Mesodermal cell (in vitro differentiated cells): Measurements from ENCODE around the gene TTLL11.

ENCODE experiments used
- H3K27ac ChIP-seq: 2 replicates; pipeline ENCODE4 v1.7.0; 2013; ENCODE audit warnings: mild to moderate bottlenecking, low read depth, low read length, moderate library complexity; ENCODE audit not compliant: severe bottlenecking
- H3K36me3 ChIP-seq: 2 replicates; pipeline ENCODE4 v1.7.1; 2013; ENCODE audit warnings: mild to moderate bottlenecking, low read length, moderate library complexity; ENCODE audit not compliant: control insufficient read depth, insufficient read depth
- H3K4me1 ChIP-seq: one replicate; pipeline ENCODE4 v1.7.1; 2013; ENCODE audit warnings: mild to moderate bottlenecking, low read length; ENCODE audit not compliant: insufficient read depth, control insufficient read depth, poor library complexity, severe bottlenecking
- H3K4me3 ChIP-seq: 2 replicates; pipeline ENCODE4 v1.7.0; 2013; ENCODE audit warnings: low read length, control low read depth, mild to moderate bottlenecking; ENCODE audit not compliant: insufficient read depth, poor library complexity, severe bottlenecking; ENCODE audit errors: extremely low read depth
- H3K9me3 ChIP-seq: 2 replicates; pipeline ENCODE4 v1.7.1; 2013; ENCODE audit warnings: mild to moderate bottlenecking, low read length, moderate library complexity; ENCODE audit not compliant: control insufficient read depth
- WGBS, 2 experiments: methylation state at CpG; one replicate each; pipeline ENCODE4 v1.1.5; 2013; ENCODE audit warnings: missing lambda C conversion rate in 2 of 2; ENCODE audit not compliant: insufficient coverage in 2 of 2; 5-methylcytosine and 5-hydroxymethylcytosine counted together

TTLL11 gene

GRCh38 chr9:121880343-121880898 lies 212.7 kb downstream of the TTLL11 start:
- H3K36me3 ChIP-seq: no peaks in the 10 kb centered on the region
- no peaks in the 10 kb centered on the region for H3K9me3 ChIP-seq
- 70 to 86% methylated on average over 4 to 7 of the region's 8 CpGs for WGBS, 2 experiments
- H3K27ac ChIP-seq: no peak overlapping the region
- no peak overlapping the region for H3K4me3 ChIP-seq
- peaks cover 19% of the 10 kb centered on the region for H3K4me1 ChIP-seq

DNA sequence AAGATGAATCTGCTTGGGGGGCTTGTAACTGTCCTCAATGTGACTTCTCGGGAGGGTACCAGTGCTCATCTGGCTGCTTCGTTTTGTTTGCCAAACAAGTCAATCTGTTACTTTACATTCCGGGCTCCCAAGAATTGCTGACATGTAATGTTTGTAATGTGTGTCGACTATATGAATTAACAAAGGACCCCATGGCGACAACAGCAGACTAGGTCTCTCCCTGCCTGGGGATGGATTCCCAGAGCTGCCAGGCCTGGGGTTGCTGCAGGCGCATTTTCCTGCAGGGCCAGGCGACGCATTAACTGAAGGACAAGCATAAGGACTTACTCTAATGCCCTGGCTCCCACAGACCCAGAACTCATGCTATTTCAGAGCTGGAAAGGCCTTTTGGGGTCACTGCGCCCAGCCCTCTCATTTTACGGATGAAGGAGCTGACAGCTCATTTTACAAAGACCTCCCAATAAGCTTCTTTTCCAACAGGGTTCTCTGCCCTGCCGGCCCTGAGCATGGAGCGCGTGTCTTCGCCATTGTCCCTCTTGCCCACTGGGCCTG lies 214.8 kb downstream of the TTLL11 start:
- H3K36me3 ChIP-seq: no peaks in the 10 kb centered on the region
- H3K4me3 ChIP-seq: no peak overlapping the region
- WGBS, 2 experiments: 81 to 85% methylated on average over 13 to 14 of the region's 14 CpGs
- H3K4me1 ChIP-seq: peaks cover 3% of the 10 kb centered on the region
- no peaks in the 10 kb centered on the region for H3K9me3 ChIP-seq
- no peak overlapping the region for H3K27ac ChIP-seq

- Histone ChIP-seq H3K27ac (no peak overlapping the region), H3K4me1 (no peaks in the 10 kb centered on the region), H3K4me3 (no peak overlapping the region), H3K9me3 (no peaks in the 10 kb centered on the region), H3K36me3 (no peaks in the 10 kb centered on the region)
- WGBS, 2 experiments: 91 to 97% methylated on average over 11 to 12 of the region's 13 CpGs
Measured at GRCh38 chr9:121876658-121877271, 216.3 kb downstream of the TTLL11 start.

- no peak overlapping the region for H3K4me3 ChIP-seq
- WGBS, 2 experiments: 88 to 90% methylated on average over 2 of the region's 2 CpGs
- no peaks in the 10 kb centered on the region for H3K36me3 ChIP-seq
- no peak overlapping the region for H3K27ac ChIP-seq
- H3K9me3 ChIP-seq: no peaks in the 10 kb centered on the region
- no peaks in the 10 kb centered on the region for H3K4me1 ChIP-seq
Measured at GRCh38 chr9:121876255-121876654, 216.9 kb downstream of the TTLL11 start.

DNA sequence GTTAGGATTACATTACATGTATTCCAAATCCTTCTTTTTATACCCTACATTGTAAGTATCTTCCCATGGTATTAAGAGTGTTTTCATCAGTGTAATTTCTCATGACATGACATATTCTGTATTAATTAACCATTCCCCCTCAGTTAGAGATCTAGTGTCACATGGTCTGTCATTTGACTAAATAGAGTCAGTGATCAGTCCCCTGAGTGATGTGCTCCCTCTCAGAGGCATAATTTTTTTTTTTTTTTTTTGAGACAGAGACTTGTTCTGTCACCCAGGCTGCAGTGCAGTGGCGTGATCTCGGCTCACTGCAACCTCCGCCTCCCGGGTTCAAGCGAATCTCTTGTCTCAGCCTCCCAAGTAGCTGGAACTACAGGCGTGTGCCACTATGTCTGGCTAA lies 218.6 kb downstream of the TTLL11 start:
- Histone ChIP-seq H3K36me3 (no peaks in the 10 kb centered on the region), H3K4me1 (no peaks in the 10 kb centered on the region), H3K4me3 (no peak overlapping the region), H3K9me3 (no peaks in the 10 kb centered on the region), H3K27ac (no peak overlapping the region)
- 96% methylated on average over 5 of the region's 6 CpGs; no CpG with 5 or more reads in 1 of the 2 experiments for WGBS, 2 experiments

DNA sequence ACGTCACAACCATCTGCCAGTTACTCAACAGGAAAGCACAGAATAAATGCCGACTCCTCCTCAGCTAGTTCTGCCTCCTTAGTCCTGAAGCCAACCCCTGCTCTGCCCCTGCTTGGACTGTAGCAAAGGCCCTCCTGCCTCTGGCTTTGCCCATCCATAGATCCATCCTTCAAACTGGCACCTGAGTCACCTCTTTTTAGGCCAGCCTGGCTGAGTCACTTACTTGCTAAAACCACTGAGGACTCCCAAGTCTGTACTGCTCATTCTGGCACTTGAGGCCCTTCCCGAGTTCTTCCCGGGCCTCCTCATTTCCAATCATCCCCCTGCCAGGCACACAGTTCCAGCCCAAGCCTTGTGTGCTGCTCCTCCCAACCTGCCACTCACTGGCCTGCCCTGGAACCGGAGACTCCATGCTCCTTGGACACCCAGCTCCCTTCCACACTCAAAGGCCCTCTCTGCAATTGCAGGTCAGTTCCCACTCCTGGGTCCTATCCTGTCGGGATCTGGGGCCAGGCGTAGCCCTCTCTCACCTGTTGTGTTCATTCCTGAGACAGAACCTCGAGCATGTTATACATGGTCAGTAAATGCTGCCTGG lies 221.6 kb downstream of the TTLL11 start:
- no peak overlapping the region for H3K4me3 ChIP-seq
- no peaks in the 10 kb centered on the region for H3K9me3 ChIP-seq
- H3K4me1 ChIP-seq: no peaks in the 10 kb centered on the region
- WGBS, 2 experiments: 78% methylated on average over 8 of the region's 8 CpGs
- no peaks in the 10 kb centered on the region for H3K36me3 ChIP-seq
- H3K27ac ChIP-seq: no peak overlapping the region

- no peak overlapping the region for H3K27ac ChIP-seq
- H3K4me3 ChIP-seq: no peak overlapping the region
- no peaks in the 10 kb centered on the region for H3K9me3 ChIP-seq
- H3K4me1 ChIP-seq: no peaks in the 10 kb centered on the region
- 96 to 98% methylated on average over 10 of the region's 10 CpGs for WGBS, 2 experiments
- H3K36me3 ChIP-seq: no peaks in the 10 kb centered on the region
Measured at GRCh38 chr9:121870271-121870670, 222.8 kb downstream of the TTLL11 start.

GRCh38 chr9:121868626-121869025 lies 224.5 kb downstream of the TTLL11 start:
- 100% methylated on average over 1 of the region's 1 CpG for WGBS, 2 experiments
- Histone ChIP-seq H3K4me3 (no peak overlapping the region), H3K27ac (no peak overlapping the region), H3K36me3 (no peaks in the 10 kb centered on the region), H3K4me1 (no peaks in the 10 kb centered on the region), H3K9me3 (no peaks in the 10 kb centered on the region)

DNA sequence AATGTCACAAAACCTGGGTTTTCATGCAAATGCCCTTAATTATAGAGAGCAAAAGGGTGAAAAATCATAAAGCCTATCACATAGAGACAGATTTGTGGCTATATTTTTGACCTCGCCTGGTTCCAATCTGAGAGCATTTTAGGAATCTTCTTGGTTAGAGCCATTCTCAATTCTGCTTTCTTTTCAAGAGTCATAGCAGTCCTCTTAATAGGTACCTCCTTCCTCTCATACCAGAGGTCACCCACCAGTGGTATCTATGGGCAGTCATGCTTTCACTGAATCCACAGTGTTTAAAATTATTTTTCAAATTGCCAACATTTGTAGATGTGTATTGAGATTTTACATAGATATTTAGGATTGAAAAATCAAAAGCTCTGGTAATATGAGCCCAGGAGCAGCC lies 226.2 kb downstream of the TTLL11 start:
- WGBS, 2 experiments: 100% methylated on average over 1 of the region's 1 CpG
- H3K4me3 ChIP-seq: no peak overlapping the region
- H3K9me3 ChIP-seq: no peaks in the 10 kb centered on the region
- H3K36me3 ChIP-seq: no peaks in the 10 kb centered on the region
- H3K27ac ChIP-seq: no peak overlapping the region
- no peaks in the 10 kb centered on the region for H3K4me1 ChIP-seq

DNA sequence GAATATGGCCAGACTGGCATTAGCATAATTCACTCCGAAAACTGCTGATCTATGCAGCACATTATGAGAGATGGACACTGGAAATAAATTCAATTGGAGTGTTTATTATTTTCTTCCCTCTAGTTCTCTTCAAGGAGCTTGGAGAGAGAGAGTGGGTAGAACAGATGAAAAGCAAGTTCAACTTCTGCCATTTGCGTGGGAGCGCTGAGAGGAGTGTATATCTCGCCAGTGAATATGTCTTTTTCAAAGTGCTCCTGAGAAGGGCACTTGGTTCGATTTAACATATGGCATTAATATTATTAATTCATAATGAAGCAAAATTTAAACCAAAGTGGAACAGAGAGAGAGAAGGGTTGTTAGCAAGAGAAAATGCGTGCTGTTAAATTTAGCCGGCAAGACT lies 227.2 kb downstream of the TTLL11 start:
- Histone ChIP-seq H3K4me1 (no peaks in the 10 kb centered on the region), H3K36me3 (no peaks in the 10 kb centered on the region), H3K4me3 (no peak overlapping the region), H3K27ac (no peak overlapping the region), H3K9me3 (no peaks in the 10 kb centered on the region)
- WGBS, 2 experiments: 96 to 100% methylated on average over 2 to 3 of the region's 7 CpGs

DNA sequence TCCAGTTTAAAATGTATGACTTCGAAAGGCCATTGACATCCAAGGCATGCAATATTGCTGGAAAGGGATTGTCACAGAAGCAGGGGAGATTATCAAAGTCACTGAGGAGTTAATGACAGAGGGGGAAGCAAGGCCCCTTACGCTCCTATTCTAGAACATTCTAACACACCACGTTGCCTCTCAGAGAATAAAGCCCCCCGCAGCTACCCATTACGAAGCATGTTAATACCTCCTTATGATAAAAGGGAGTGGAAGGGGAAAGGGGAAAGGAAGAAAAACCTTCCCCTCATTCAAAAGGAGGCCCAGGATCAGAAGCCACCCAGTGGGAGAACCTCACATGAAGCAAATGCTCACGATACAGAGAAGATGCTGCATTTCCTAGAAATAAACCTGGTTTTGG lies 228.0 kb downstream of the TTLL11 start:
- WGBS, 2 experiments: 83 to 100% methylated on average over 1 of the region's 6 CpGs
- Histone ChIP-seq H3K27ac (no peak overlapping the region), H3K9me3 (no peaks in the 10 kb centered on the region), H3K36me3 (no peaks in the 10 kb centered on the region), H3K4me1 (no peaks in the 10 kb centered on the region), H3K4me3 (no peak overlapping the region)
